Measurements from ENCODE around the gene COL6A5. TPM values are rescaled to one million over a fixed set of nuclear protein-coding genes. Genes with fewer than 3 reads are reported as not detected.
"Not testable (repeated sequence)": the region's sequence is repeated elsewhere in the genome, so short reads cannot be mapped to it uniquely, and the experiment has no call there.

COL6A5 gene
- total RNA-seq: not detected
- total RNA-seq: 0 reads per million in 2 donors

GRCh38 chr3:130345487-130346079, at the start of gene COL6A5:
Gene COL6A5 (plus strand): TSS chr3:130345672. CDS start chr3:130373639, 27,967 bp downstream.
- DNase-seq (no peak), ATAC-seq (no peak)
- H3K9me3 ChIP-seq (ENCODE audit: control insufficient read depth, low read length, poor library complexity, severe bottlenecking): no peaks in the 10 kb centered on the region
- Mint-ChIP-seq H3K4me3 (no peak within 1 kb of the TSS), H3K4me1 (peaks cover 2% of the 10 kb centered on the region), H3K36me3 (ENCODE audit: low read depth) (no peaks in the 10 kb centered on the region), H3K27ac (no peak within 1 kb of the TSS), H3K27me3 (peaks cover 39% of the 10 kb centered on the region)

GRCh38 chr3:130299531-130299930, 45.9 kb upstream of the COL6A5 start:
- no peak for ATAC-seq
- H3K4me3 Mint-ChIP-seq: no peak overlapping the region
- H3K9me3 ChIP-seq (ENCODE audit: control insufficient read depth, low read length, poor library complexity, severe bottlenecking): no peaks in the 10 kb centered on the region
- H3K27ac Mint-ChIP-seq: no peak overlapping the region
- H3K27me3 Mint-ChIP-seq: peaks cover 17% of the 10 kb centered on the region
- no peak for DNase-seq
- no peaks in the 10 kb centered on the region for H3K4me1 Mint-ChIP-seq
- no peaks in the 10 kb centered on the region for H3K36me3 Mint-ChIP-seq (ENCODE audit: low read depth)

GRCh38 chr3:130300888-130301287, 44.6 kb upstream of the COL6A5 start:
- DNase-seq (no peak), ATAC-seq (no peak)

GRCh38 chr3:130310109-130310508, 35.4 kb upstream of the COL6A5 start:
- Mint-ChIP-seq H3K4me3 (no peak overlapping the region), H3K4me1 (no peaks in the 10 kb centered on the region), H3K36me3 (ENCODE audit: low read depth) (no peaks in the 10 kb centered on the region), H3K27me3 (peaks cover 44% of the 10 kb centered on the region), H3K27ac (no peak overlapping the region)
- ATAC-seq (no peak), DNase-seq (no peak)
- H3K9me3 ChIP-seq (ENCODE audit: control insufficient read depth, low read length, poor library complexity, severe bottlenecking): no peaks in the 10 kb centered on the region

More at GRCh38 chr3:130300888-130301287, 44.6 kb upstream of the COL6A5 start:
- no peaks in the 10 kb centered on the region for H3K9me3 ChIP-seq (ENCODE audit: control insufficient read depth, low read length, poor library complexity, severe bottlenecking)
- Mint-ChIP-seq H3K4me3 (no peak overlapping the region), H3K27me3 (peaks cover 29% of the 10 kb centered on the region), H3K4me1 (no peaks in the 10 kb centered on the region), H3K27ac (no peak overlapping the region), H3K36me3 (ENCODE audit: low read depth) (no peaks in the 10 kb centered on the region)

- DNase-seq (no peak), ATAC-seq (no peak)
- Mint-ChIP-seq H3K36me3 (ENCODE audit: low read depth) (no peaks in the 10 kb centered on the region), H3K4me1 (no peaks in the 10 kb centered on the region), H3K4me3 (no peak overlapping the region), H3K27ac (no peak overlapping the region), H3K27me3 (peaks cover 31% of the 10 kb centered on the region)
- no peaks in the 10 kb centered on the region for H3K9me3 ChIP-seq (ENCODE audit: control insufficient read depth, low read length, poor library complexity, severe bottlenecking)
These were observed 33.1 kb upstream of the COL6A5 start for GRCh38 chr3:130312374-130312773.

GRCh38 chr3:130316169-130316568, 29.3 kb upstream of the COL6A5 start:
- no peaks in the 10 kb centered on the region for H3K9me3 ChIP-seq (ENCODE audit: control insufficient read depth, low read length, poor library complexity, severe bottlenecking)
- Mint-ChIP-seq H3K27me3 (peaks cover 17% of the 10 kb centered on the region), H3K4me1 (no peaks in the 10 kb centered on the region), H3K36me3 (ENCODE audit: low read depth) (peaks cover 2% of the 10 kb centered on the region), H3K4me3 (no peak overlapping the region), H3K27ac (no peak overlapping the region)
- DNase-seq (no peak), ATAC-seq (no peak)

- ATAC-seq (no peak), DNase-seq (no peak)
- H3K4me3 Mint-ChIP-seq: no peak overlapping the region
- H3K4me1 Mint-ChIP-seq: no peaks in the 10 kb centered on the region
- no peak overlapping the region for H3K27ac Mint-ChIP-seq
- H3K36me3 Mint-ChIP-seq (ENCODE audit: low read depth): peaks cover 2% of the 10 kb centered on the region
- H3K9me3 ChIP-seq (ENCODE audit: control insufficient read depth, low read length, poor library complexity, severe bottlenecking): no peaks in the 10 kb centered on the region
- peaks cover 15% of the 10 kb centered on the region for H3K27me3 Mint-ChIP-seq
These were observed 22.0 kb upstream of the COL6A5 start for GRCh38 chr3:130323503-130323902.

- H3K9me3 ChIP-seq (ENCODE audit: control insufficient read depth, low read length, poor library complexity, severe bottlenecking): no peaks in the 10 kb centered on the region
- Mint-ChIP-seq H3K27me3 (peaks cover 27% of the 10 kb centered on the region), H3K4me1 (peaks cover 1% of the 10 kb centered on the region), H3K4me3 (no peak overlapping the region), H3K36me3 (ENCODE audit: low read depth) (no peaks in the 10 kb centered on the region), H3K27ac (no peak overlapping the region)
- ATAC-seq (no peak), DNase-seq (no peak)
These were observed 4.7 kb upstream of the COL6A5 start for GRCh38 chr3:130340766-130341165.

GRCh38 chr3:130341388-130341787, 4.1 kb upstream of the COL6A5 start:
- Mint-ChIP-seq H3K36me3 (ENCODE audit: low read depth) (no peaks in the 10 kb centered on the region), H3K27me3 (peaks cover 33% of the 10 kb centered on the region), H3K4me3 (no peak overlapping the region), H3K4me1 (peaks cover 2% of the 10 kb centered on the region), H3K27ac (no peak overlapping the region)
- no peaks in the 10 kb centered on the region for H3K9me3 ChIP-seq (ENCODE audit: control insufficient read depth, low read length, poor library complexity, severe bottlenecking)
- ATAC-seq (no peak), DNase-seq (no peak)

- no peaks in the 10 kb centered on the region for H3K36me3 Mint-ChIP-seq (ENCODE audit: low read depth)
- H3K4me3 Mint-ChIP-seq: no peak overlapping the region
- ATAC-seq (no peak), DNase-seq (no peak)
- peaks cover 2% of the 10 kb centered on the region for H3K4me1 Mint-ChIP-seq
- H3K27ac Mint-ChIP-seq: no peak overlapping the region
- H3K9me3 ChIP-seq (ENCODE audit: control insufficient read depth, low read length, poor library complexity, severe bottlenecking): no peaks in the 10 kb centered on the region
- H3K27me3 Mint-ChIP-seq: peaks cover 38% of the 10 kb centered on the region
These were observed 3.6 kb upstream of the COL6A5 start for GRCh38 chr3:130341882-130342281.

- no peaks in the 10 kb centered on the region for H3K36me3 Mint-ChIP-seq (ENCODE audit: low read depth)
- no peak overlapping the region for H3K4me3 Mint-ChIP-seq
- no peak for DNase-seq
- no peak for ATAC-seq
- H3K4me1 Mint-ChIP-seq: peaks cover 2% of the 10 kb centered on the region
- H3K9me3 ChIP-seq (ENCODE audit: control insufficient read depth, low read length, poor library complexity, severe bottlenecking): no peaks in the 10 kb centered on the region
- H3K27me3 Mint-ChIP-seq: peaks cover 39% of the 10 kb centered on the region
- H3K27ac Mint-ChIP-seq: no peak overlapping the region
These were observed 2.4 kb upstream of the COL6A5 start for GRCh38 chr3:130342821-130343661.

GRCh38 chr3:130348258-130348657, 2.8 kb downstream of the COL6A5 start:
- not testable (repeated sequence) for DNase-seq; H3K4me1 Mint-ChIP-seq; H3K4me3 Mint-ChIP-seq; H3K9me3 ChIP-seq (ENCODE audit: control insufficient read depth, low read length, poor library complexity, severe bottlenecking); ATAC-seq; H3K27ac Mint-ChIP-seq; H3K36me3 Mint-ChIP-seq (ENCODE audit: low read depth)
- peaks cover 31% of the 10 kb centered on the region for H3K27me3 Mint-ChIP-seq

- DNase-seq: no peak
- ATAC-seq: no peak
- Mint-ChIP-seq H3K27ac (no peak overlapping the region), H3K36me3 (ENCODE audit: low read depth) (no peaks in the 10 kb centered on the region), H3K4me1 (no peaks in the 10 kb centered on the region), H3K4me3 (no peak overlapping the region), H3K27me3 (peaks cover 10% of the 10 kb centered on the region)
- no peaks in the 10 kb centered on the region for H3K9me3 ChIP-seq (ENCODE audit: control insufficient read depth, low read length, poor library complexity, severe bottlenecking)
These were observed 9.0 kb downstream of the COL6A5 start for GRCh38 chr3:130354430-130354829.

GRCh38 chr3:130374033-130374432, 28.6 kb downstream of the COL6A5 start:
- H3K9me3 ChIP-seq (ENCODE audit: control insufficient read depth, low read length, poor library complexity, severe bottlenecking): no peaks in the 10 kb centered on the region
- no peaks in the 10 kb centered on the region for H3K4me1 Mint-ChIP-seq
- peaks cover 17% of the 10 kb centered on the region for H3K27me3 Mint-ChIP-seq
- ATAC-seq (no peak), DNase-seq (no peak)
- H3K4me3 Mint-ChIP-seq: no peak overlapping the region
- H3K27ac Mint-ChIP-seq: no peak overlapping the region
- H3K36me3 Mint-ChIP-seq (ENCODE audit: low read depth): no peaks in the 10 kb centered on the region

Data from T-helper 17 cell (primary cell).